ENCODE data around the gene OLIG2.

DNA sequence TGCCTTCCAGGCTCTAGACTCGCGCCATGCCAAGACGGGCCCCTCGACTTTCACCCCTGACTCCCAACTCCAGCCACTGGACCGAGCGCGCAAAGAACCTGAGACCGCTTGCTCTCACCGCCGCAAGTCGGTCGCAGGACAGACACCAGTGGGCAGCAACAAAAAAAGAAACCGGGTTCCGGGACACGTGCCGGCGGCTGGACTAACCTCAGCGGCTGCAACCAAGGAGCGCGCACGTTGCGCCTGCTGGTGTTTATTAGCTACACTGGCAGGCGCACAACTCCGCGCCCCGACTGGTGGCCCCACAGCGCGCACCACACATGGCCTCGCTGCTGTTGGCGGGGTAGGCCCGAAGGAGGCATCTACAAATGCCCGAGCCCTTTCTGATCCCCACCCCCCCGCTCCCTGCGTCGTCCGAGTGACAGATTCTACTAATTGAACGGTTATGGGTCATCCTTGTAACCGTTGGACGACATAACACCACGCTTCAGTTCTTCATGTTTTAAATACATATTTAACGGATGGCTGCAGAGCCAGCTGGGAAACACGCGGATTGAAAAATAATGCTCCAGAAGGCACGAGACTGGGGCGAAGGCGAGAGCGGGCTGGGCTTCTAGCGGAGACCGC, 2.0 kb upstream of the OLIG2 start:
- TF ChIP-seq, protein P1, sequence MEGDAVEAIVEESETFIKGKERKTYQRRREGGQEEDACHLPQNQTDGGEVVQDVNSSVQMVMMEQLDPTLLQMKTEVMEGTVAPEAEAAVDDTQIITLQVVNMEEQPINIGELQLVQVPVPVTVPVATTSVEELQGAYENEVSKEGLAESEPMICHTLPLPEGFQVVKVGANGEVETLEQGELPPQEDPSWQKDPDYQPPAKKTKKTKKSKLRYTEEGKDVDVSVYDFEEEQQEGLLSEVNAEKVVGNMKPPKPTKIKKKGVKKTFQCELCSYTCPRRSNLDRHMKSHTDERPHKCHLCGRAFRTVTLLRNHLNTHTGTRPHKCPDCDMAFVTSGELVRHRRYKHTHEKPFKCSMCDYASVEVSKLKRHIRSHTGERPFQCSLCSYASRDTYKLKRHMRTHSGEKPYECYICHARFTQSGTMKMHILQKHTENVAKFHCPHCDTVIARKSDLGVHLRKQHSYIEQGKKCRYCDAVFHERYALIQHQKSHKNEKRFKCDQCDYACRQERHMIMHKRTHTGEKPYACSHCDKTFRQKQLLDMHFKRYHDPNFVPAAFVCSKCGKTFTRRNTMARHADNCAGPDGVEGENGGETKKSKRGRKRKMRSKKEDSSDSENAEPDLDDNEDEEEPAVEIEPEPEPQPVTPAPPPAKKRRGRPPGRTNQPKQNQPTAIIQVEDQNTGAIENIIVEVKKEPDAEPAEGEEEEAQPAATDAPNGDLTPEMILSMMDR (IDR thresholded peaks at IDR 0.05; ENCODE audit: insufficient read depth, low read length): no peak
- TF ChIP-seq GABPA (IDR thresholded peaks at IDR 0.05; ENCODE audit: low read depth): no peak
- TF ChIP-seq POLR2AphosphoS5 (IDR thresholded peaks at IDR 0.05; ENCODE audit: low read depth): no peak
- TF ChIP-seq, protein P2, sequence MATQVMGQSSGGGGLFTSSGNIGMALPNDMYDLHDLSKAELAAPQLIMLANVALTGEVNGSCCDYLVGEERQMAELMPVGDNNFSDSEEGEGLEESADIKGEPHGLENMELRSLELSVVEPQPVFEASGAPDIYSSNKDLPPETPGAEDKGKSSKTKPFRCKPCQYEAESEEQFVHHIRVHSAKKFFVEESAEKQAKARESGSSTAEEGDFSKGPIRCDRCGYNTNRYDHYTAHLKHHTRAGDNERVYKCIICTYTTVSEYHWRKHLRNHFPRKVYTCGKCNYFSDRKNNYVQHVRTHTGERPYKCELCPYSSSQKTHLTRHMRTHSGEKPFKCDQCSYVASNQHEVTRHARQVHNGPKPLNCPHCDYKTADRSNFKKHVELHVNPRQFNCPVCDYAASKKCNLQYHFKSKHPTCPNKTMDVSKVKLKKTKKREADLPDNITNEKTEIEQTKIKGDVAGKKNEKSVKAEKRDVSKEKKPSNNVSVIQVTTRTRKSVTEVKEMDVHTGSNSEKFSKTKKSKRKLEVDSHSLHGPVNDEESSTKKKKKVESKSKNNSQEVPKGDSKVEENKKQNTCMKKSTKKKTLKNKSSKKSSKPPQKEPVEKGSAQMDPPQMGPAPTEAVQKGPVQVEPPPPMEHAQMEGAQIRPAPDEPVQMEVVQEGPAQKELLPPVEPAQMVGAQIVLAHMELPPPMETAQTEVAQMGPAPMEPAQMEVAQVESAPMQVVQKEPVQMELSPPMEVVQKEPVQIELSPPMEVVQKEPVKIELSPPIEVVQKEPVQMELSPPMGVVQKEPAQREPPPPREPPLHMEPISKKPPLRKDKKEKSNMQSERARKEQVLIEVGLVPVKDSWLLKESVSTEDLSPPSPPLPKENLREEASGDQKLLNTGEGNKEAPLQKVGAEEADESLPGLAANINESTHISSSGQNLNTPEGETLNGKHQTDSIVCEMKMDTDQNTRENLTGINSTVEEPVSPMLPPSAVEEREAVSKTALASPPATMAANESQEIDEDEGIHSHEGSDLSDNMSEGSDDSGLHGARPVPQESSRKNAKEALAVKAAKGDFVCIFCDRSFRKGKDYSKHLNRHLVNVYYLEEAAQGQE (IDR thresholded peaks at IDR 0.05; ENCODE audit: insufficient replicate concordance, low read depth): no peak
- TF ChIP-seq SPI1 (IDR thresholded peaks at IDR 0.05; ENCODE audit: borderline replicate concordance, low read depth): no peak
